B cell (primary cell): ENCODE measurements around the gene CKAP2L.

ENCODE experiments used
- EZH2 ChIP-seq: IDR thresholded peaks from 2 replicates; pipeline ENCODE4 v1.6.1; 2012; ENCODE audit warnings: borderline replicate concordance, low read depth, mild to moderate bottlenecking, moderate library complexity, low read length; ENCODE audit not compliant: insufficient read depth, poor library complexity, severe bottlenecking
- TF ChIP-seq, protein P1 (sequence below): fragments of 200-600 bp; IDR thresholded peaks from one replicate; pipeline ENCODE4 v1.8.0; 2022; ENCODE audit warnings: antibody characterized with exemption, mild to moderate bottlenecking

DNA sequence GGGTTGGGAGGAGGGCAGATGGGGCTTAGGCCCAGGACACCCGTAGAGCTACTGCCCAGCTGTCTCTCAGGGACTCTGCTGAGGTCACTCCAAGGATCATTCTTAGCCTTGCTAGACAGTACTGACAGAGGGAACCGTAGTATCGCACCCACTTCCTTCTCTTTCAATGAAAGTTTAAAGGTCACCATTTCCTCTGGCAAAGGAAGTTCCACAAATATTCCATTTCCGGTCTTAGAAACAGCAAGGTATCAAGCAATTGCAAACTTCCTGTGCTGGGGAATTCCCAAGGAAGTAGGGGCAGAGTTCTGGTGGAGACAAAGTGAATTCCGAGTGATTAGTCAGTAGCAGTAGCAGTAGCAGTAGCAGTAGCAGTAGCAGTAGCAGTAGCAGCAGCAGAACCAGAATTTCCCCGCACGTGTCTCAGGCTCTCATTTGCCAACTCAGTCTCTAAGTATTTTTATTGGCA, 47.5 kb upstream of the CKAP2L start:
- TF ChIP-seq, protein P1, sequence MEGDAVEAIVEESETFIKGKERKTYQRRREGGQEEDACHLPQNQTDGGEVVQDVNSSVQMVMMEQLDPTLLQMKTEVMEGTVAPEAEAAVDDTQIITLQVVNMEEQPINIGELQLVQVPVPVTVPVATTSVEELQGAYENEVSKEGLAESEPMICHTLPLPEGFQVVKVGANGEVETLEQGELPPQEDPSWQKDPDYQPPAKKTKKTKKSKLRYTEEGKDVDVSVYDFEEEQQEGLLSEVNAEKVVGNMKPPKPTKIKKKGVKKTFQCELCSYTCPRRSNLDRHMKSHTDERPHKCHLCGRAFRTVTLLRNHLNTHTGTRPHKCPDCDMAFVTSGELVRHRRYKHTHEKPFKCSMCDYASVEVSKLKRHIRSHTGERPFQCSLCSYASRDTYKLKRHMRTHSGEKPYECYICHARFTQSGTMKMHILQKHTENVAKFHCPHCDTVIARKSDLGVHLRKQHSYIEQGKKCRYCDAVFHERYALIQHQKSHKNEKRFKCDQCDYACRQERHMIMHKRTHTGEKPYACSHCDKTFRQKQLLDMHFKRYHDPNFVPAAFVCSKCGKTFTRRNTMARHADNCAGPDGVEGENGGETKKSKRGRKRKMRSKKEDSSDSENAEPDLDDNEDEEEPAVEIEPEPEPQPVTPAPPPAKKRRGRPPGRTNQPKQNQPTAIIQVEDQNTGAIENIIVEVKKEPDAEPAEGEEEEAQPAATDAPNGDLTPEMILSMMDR = no peak
- no peak for TF ChIP-seq EZH2
